Esophagus muscularis mucosa (tissue), 4 donors: Measurements from ENCODE around the gene SLC9A1. TPM values are rescaled to one million over a fixed set of nuclear protein-coding genes. Genes with fewer than 3 reads are reported as not detected.

Experiments used
- DNase-seq: peaks from one replicate; pipeline ENCODE4 v3.0.0-alpha.2; 2017; ENCODE audit errors: extremely low spot score
- H3K27ac ChIP-seq, 4 donors: fragments of 200-600 bp; sonication (generic); replicated peaks in 1 of 4; 1 replicate in 3 of 4; 2 replicates in 1 of 4; pipeline ENCODE4 v1.5.1; 2016 to 2019; ENCODE audit warnings: mild to moderate bottlenecking in 1 of 4
- H3K27me3 ChIP-seq, 4 donors: fragments of 200-600 bp; sonication (generic); one replicate each; pipeline versions ENCODE4 v1.5.1 to v1.6.0; 2016 to 2019
- H3K36me3 ChIP-seq, 4 donors: fragments of 200-600 bp; sonication (generic); one replicate each; pipeline ENCODE4 v1.5.1; 2016 to 2019
- H3K4me1 ChIP-seq, 4 donors: fragments of 200-600 bp; sonication (generic); one replicate each; pipeline ENCODE4 v1.5.1; 2016 to 2019
- H3K4me3 ChIP-seq, 4 donors: fragments of 200-600 bp; sonication (generic); 1 replicate in 2 of 4; 2 replicates in 2 of 4; pipeline ENCODE4 v1.5.1; 2016 to 2019; ENCODE audit warnings: mild to moderate bottlenecking in 4 of 4, moderate library complexity in 1 of 4
- H3K9me3 ChIP-seq, 4 donors: fragments of 200-600 bp; sonication (generic); 1 replicate in 3 of 4; 2 replicates in 1 of 4; pipeline ENCODE4 v1.5.1; 2016 to 2019
- EP300 ChIP-seq: sonication (generic); formaldehyde crosslinking; IDR thresholded peaks from one replicate; pipeline ENCODE4 v1.6.1; 2017; ENCODE audit warnings: antibody characterized with exemption
- POLR2A ChIP-seq: fragments of 450-650 bp; IDR thresholded peaks from one replicate; pipeline ENCODE4 v1.6.1; 2017; ENCODE audit warnings: antibody characterized with exemption, moderate library complexity, mild to moderate bottlenecking, low read depth
- POLR2AphosphoS5 ChIP-seq, 2 donors: sonication (generic); formaldehyde crosslinking; IDR thresholded peaks; one replicate each; pipeline ENCODE4 v1.6.1; 2017; ENCODE audit warnings: antibody characterized with exemption in 2 of 2
- WGBS: methylation state at CpG from one replicate; pipeline ENCODE4 v1.1.5; 2018; 5-methylcytosine and 5-hydroxymethylcytosine counted together
- intact Hi-C: fragments of 100-400 bp; cut with DNase I; formaldehyde crosslinking; loops from one replicate; pipeline ENCODE4 v1.15.1; 2023
- total RNA-seq, 4 donors: library from RNA; depleted of rRNA; stranded (reverse); fragments of >200 nt; gene quantifications; one replicate each; pipeline versions ENCODE4 v1.1.0 to v1.2.1, GENCODE V29; 2016
- TF ChIP-seq, protein P1 (sequence below), 3 experiments: fragments of 200-600 bp in 2 of 3; fragments of 450-650 bp in 1 of 3; sonication (generic) in 2 of 3; IDR thresholded peaks; one replicate each; pipeline ENCODE4 v1.5.1; 2017 to 2019; ENCODE audit warnings: antibody characterized with exemption in 3 of 3, mild to moderate bottlenecking in 2 of 3, moderate library complexity in 1 of 3

The SLC9A1 gene
- total RNA-seq, 4 donors from 2014 or later, result 8.3 to 29.2 (median 11.4) TPM

DNA sequence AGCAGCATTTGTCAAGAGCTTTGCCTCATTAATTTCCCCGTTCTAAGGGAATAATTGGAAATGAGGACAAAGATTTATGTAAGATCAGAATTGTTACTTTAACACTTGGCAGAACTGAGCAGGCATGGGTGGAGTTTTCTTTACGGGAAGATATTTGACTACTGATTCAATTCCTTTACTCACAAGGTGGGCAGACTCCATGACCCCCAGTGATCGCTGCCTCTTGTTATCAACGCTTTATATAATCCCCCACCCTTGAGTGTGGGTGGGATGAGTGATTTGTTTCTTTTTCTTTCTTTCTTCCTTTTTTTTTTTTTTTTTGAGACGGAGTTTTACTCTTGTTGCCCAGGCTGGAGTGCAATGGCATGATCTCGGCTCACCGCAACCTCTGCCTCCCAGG, 77.0 kb downstream of the SLC9A1 start:
- H3K27ac ChIP-seq, result no peak overlapping the region
- DNase-seq, result no peak
- H3K36me3 ChIP-seq, result no peaks in the 10 kb centered on the region
- WGBS, result 57% methylated on average over 7 of the region's 7 CpGs
- H3K27me3 ChIP-seq, result peaks cover 0 to 4% (median 0%) of the 10 kb centered on the region in 4 donors
- intact Hi-C loops, result no loop called here
- no peak overlapping the region for H3K4me3 ChIP-seq
- TF ChIP-seq EP300 (no peak), POLR2A (no peak), POLR2AphosphoS5 (IDR thresholded peaks at IDR 0.05) (no peak)
- TF ChIP-seq, protein P1, sequence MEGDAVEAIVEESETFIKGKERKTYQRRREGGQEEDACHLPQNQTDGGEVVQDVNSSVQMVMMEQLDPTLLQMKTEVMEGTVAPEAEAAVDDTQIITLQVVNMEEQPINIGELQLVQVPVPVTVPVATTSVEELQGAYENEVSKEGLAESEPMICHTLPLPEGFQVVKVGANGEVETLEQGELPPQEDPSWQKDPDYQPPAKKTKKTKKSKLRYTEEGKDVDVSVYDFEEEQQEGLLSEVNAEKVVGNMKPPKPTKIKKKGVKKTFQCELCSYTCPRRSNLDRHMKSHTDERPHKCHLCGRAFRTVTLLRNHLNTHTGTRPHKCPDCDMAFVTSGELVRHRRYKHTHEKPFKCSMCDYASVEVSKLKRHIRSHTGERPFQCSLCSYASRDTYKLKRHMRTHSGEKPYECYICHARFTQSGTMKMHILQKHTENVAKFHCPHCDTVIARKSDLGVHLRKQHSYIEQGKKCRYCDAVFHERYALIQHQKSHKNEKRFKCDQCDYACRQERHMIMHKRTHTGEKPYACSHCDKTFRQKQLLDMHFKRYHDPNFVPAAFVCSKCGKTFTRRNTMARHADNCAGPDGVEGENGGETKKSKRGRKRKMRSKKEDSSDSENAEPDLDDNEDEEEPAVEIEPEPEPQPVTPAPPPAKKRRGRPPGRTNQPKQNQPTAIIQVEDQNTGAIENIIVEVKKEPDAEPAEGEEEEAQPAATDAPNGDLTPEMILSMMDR (IDR thresholded peaks at IDR 0.05), result no peak
- no peaks in the 10 kb centered on the region for H3K9me3 ChIP-seq
- H3K4me1 ChIP-seq, result no peaks in the 10 kb centered on the region

DNA sequence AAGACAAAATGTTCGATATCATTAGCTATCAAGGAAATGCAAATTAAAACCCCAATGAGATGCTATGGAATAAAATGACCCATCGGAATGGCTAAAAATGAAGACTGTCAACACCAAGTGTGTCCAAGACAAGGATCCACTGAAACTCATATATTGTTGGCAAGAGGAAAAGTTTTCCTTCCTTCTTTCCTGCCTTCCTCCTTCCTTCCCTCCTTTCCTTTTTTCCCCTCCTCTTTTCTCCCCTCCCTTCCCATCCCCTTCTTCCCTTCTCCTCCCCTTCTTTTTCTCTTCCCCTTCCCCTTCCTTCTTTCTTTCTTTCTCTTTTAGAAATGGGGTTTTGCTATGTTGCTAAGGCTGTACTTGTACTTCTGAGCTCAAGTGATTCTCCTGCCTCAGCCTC, 78.1 kb downstream of the SLC9A1 start:
- TF ChIP-seq POLR2A (no peak), EP300 (no peak), POLR2AphosphoS5 (IDR thresholded peaks at IDR 0.05) (no peak)
- TF ChIP-seq, protein P1 (IDR thresholded peaks at IDR 0.05), result no peak
- Histone ChIP-seq H3K9me3 (no peaks in the 10 kb centered on the region), H3K4me1 (no peaks in the 10 kb centered on the region), H3K27ac (no peak overlapping the region), H3K27me3 (no peaks in the 10 kb centered on the region), H3K36me3 (no peaks in the 10 kb centered on the region), H3K4me3 (no peak overlapping the region)
- DNase-seq, result no peak
- WGBS, result 92% methylated on average over 2 of the region's 2 CpGs
- intact Hi-C loops, result no loop called here

DNA sequence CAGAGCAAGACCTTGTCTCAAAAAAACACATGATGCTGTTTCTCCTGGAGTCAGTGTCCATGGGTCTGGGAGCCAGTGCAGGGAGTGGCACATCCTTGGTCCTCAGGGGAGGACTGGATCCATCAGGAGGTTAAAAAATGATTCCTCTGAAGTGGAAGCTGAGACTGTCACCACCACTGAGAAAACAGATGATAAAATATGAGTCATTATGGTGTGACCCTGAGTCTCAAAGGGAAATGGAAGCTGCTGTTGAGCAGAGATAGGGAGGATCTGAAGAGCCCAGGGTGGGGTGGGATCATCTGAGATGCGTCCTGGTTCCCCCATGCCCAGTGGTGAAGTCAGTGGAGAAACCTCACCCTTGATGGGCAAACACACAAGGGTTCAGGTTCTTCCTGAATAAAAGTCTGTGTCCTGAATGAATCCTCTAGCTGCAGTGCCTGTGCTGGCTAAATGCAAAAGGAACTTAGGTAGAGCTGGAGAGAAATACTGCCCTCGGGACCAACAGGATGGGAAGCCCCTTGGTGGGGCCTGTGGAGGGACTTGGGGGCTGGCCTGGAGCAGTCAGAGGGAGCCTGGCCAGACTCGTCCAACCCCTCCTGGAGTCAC, 80.6 kb downstream of the SLC9A1 start:
- intact Hi-C loops, result no loop called here
- Histone ChIP-seq H3K27ac (no peak overlapping the region), H3K9me3 (no peaks in the 10 kb centered on the region), H3K4me1 (no peaks in the 10 kb centered on the region), H3K4me3 (no peak overlapping the region), H3K27me3 (peaks cover 0 to 6% (median 0%) of the 10 kb centered on the region in 4 donors), H3K36me3 (no peaks in the 10 kb centered on the region)
- WGBS, result 59% methylated on average over 3 of the region's 3 CpGs
- TF ChIP-seq POLR2A (no peak), EP300 (no peak), POLR2AphosphoS5 (IDR thresholded peaks at IDR 0.05) (no peak)
- TF ChIP-seq, protein P1 (IDR thresholded peaks at IDR 0.05), result no peak
- DNase-seq, result no peak

DNA sequence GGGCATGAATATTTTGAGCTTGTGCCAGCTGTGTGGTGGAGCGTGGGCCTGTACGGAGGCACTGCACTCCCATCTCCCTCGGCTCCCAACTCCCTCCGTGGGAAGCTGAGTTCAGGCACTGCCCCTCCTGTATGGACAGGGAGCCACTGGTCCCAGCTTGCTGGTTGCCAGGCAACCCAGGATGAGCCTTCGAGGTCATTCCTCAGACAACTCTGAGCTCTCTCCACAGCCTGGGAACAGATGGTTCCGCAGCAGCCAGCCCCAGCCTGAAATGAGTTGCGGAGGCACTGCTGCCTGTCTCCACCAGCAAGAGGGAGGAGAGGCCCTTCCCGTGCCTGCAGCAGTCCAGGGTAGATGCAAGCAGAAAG, 83.9 kb downstream of the SLC9A1 start:
- H3K4me3 ChIP-seq, result no peak overlapping the region
- DNase-seq, result no peak
- H3K9me3 ChIP-seq, result no peaks in the 10 kb centered on the region
- no peaks in the 10 kb centered on the region for H3K36me3 ChIP-seq
- H3K4me1 ChIP-seq, result no peaks in the 10 kb centered on the region
- no peak overlapping the region for H3K27ac ChIP-seq
- H3K27me3 ChIP-seq, result peaks cover 0 to 6% (median 0%) of the 10 kb centered on the region in 4 donors
- intact Hi-C loops, result no loop called here
- WGBS, result 40% methylated on average over 8 of the region's 8 CpGs
- TF ChIP-seq POLR2A (no peak), EP300 (no peak), POLR2AphosphoS5 (IDR thresholded peaks at IDR 0.05) (no peak)
- TF ChIP-seq, protein P1 (IDR thresholded peaks at IDR 0.05), result no peak
